ENCODE results near the gene SKAP1.

Gene SKAP1

GRCh38 chr17:48328457-48328856 lies 101.6 kb downstream of the SKAP1 start:
- no peak for DNase-seq (ENCODE audit: low read depth)
- no peak for TF ChIP-seq CTCF (IDR thresholded peaks at IDR 0.05; ENCODE audit: insufficient read depth, low read depth, low read length, missing control alignments)
- no peak overlapping the region for H3K4me3 ChIP-seq (ENCODE audit: low read depth, low read length)

GRCh38 chr17:48326310-48326709 lies 103.7 kb downstream of the SKAP1 start:
- no peak for DNase-seq (ENCODE audit: low read depth)
- no peak overlapping the region for H3K4me3 ChIP-seq (ENCODE audit: low read depth, low read length)
- no peak for TF ChIP-seq CTCF (IDR thresholded peaks at IDR 0.05; ENCODE audit: insufficient read depth, low read depth, low read length, missing control alignments)

GRCh38 chr17:48322060-48322459 lies 108.0 kb downstream of the SKAP1 start:
- DNase-seq (ENCODE audit: low read depth), result no peak
- no peak for TF ChIP-seq CTCF (IDR thresholded peaks at IDR 0.05; ENCODE audit: insufficient read depth, low read depth, low read length, missing control alignments)
- no peak overlapping the region for H3K4me3 ChIP-seq (ENCODE audit: low read depth, low read length)

- no peak for TF ChIP-seq CTCF (IDR thresholded peaks at IDR 0.05; ENCODE audit: insufficient read depth, low read depth, low read length, missing control alignments)
- no peak overlapping the region for H3K4me3 ChIP-seq (ENCODE audit: low read depth, low read length)
- no peak for DNase-seq (ENCODE audit: low read depth)
These were observed 112.3 kb downstream of the SKAP1 start for GRCh38 chr17:48317732-48318131.

GRCh38 chr17:48314716-48315115 lies 115.3 kb downstream of the SKAP1 start:
- no peak for DNase-seq (ENCODE audit: low read depth)
- no peak overlapping the region for H3K4me3 ChIP-seq (ENCODE audit: low read depth, low read length)
- no peak for TF ChIP-seq CTCF (IDR thresholded peaks at IDR 0.05; ENCODE audit: insufficient read depth, low read depth, low read length, missing control alignments)

- DNase-seq (ENCODE audit: low read depth), result no peak
- no peak overlapping the region for H3K4me3 ChIP-seq (ENCODE audit: low read depth, low read length)
- no peak for TF ChIP-seq CTCF (IDR thresholded peaks at IDR 0.05; ENCODE audit: insufficient read depth, low read depth, low read length, missing control alignments)
These were observed 116.8 kb downstream of the SKAP1 start for GRCh38 chr17:48313096-48313755.

- H3K4me3 ChIP-seq (ENCODE audit: low read depth, low read length), result no peak overlapping the region
- DNase-seq (ENCODE audit: low read depth), result no peak
- no peak for TF ChIP-seq CTCF (IDR thresholded peaks at IDR 0.05; ENCODE audit: insufficient read depth, low read depth, low read length, missing control alignments)
These were observed 118.7 kb downstream of the SKAP1 start for GRCh38 chr17:48311324-48311723.
